MM.1S (cell line): Measurements from ENCODE around the gene GALNTL6.

Source experiments
- DNase-seq: peaks from one replicate; pipeline ENCODE4 v3.0.0-alpha.2; 2015
- H2AFZ ChIP-seq: fragments of 300-600 bp; sonication (generic); 2 replicates; pipeline ENCODE4 v1.6.0; 2016; ENCODE audit warnings: antibody characterized with exemption, low read length
- H3F3A ChIP-seq: fragments of 300-600 bp; sonication (generic); 2 replicates; pipeline ENCODE4 v1.6.1; 2016; ENCODE audit warnings: mild to moderate bottlenecking, antibody characterized with exemption, low read length, moderate library complexity, mixed read lengths; ENCODE audit not compliant: insufficient read depth
- H3K27ac ChIP-seq: fragments of 300-600 bp; sonication (generic); 2 replicates; pipeline ENCODE4 v1.5.1; 2016; ENCODE audit warnings: mild to moderate bottlenecking, low read length
- H3K27me3 ChIP-seq: fragments of 300-600 bp; sonication (generic); replicated peaks from 2 replicates; pipeline ENCODE4 v1.6.0; 2016; ENCODE audit warnings: low read length; ENCODE audit not compliant: insufficient read depth
- H3K36me3 ChIP-seq: fragments of 300-600 bp; sonication (generic); replicated peaks from 2 replicates; pipeline ENCODE4 v1.6.1; 2016; ENCODE audit warnings: mild to moderate bottlenecking, low read length, mixed read lengths; ENCODE audit not compliant: insufficient read depth
- H3K4me1 ChIP-seq: fragments of 300-600 bp; sonication (generic); 2 replicates; pipeline ENCODE4 v1.6.1; 2016; ENCODE audit warnings: low read length, mixed read lengths
- H3K4me2 ChIP-seq: fragments of 300-600 bp; sonication (generic); 2 replicates; pipeline ENCODE4 v1.6.0; 2016; ENCODE audit warnings: low read depth, low read length
- H3K4me3 ChIP-seq: fragments of 300-600 bp; sonication (generic); 2 replicates; pipeline ENCODE4 v1.5.1; 2016; ENCODE audit warnings: low read length, mixed read lengths
- H3K79me2 ChIP-seq: fragments of 300-600 bp; sonication (generic); 2 replicates; pipeline ENCODE4 v1.6.1; 2016; ENCODE audit warnings: mixed run types, low read length, mixed read lengths
- H3K9ac ChIP-seq: fragments of 300-600 bp; sonication (generic); 2 replicates; pipeline ENCODE4 v1.6.1; 2016; ENCODE audit warnings: low read length, mixed read lengths
- H3K9me2 ChIP-seq: fragments of 300-600 bp; sonication (generic); replicated peaks from 2 replicates; pipeline ENCODE4 v1.6.1; 2016; ENCODE audit warnings: mild to moderate bottlenecking, low read length, mixed read lengths; ENCODE audit not compliant: insufficient read depth
- H3K9me3 ChIP-seq: fragments of 300-600 bp; sonication (generic); replicated peaks from 2 replicates; pipeline ENCODE4 v1.6.1; 2016; ENCODE audit warnings: mild to moderate bottlenecking, low read length, mixed read lengths; ENCODE audit not compliant: insufficient read depth
- H4K20me1 ChIP-seq: fragments of 300-600 bp; sonication (generic); 2 replicates; pipeline ENCODE4 v1.6.1; 2016; ENCODE audit warnings: mild to moderate bottlenecking, low read length, moderate library complexity, mixed read lengths; ENCODE audit not compliant: insufficient read depth
- CTCF ChIP-seq: fragments of 300-600 bp; sonication (generic); IDR thresholded peaks from 2 replicates; pipeline ENCODE4 v1.5.1; 2016; ENCODE audit warnings: antibody characterized with exemption, low read length, mixed read lengths
- EZH2 ChIP-seq: fragments of 300-600 bp; sonication (generic); optimal IDR thresholded peaks from 2 replicates; pipeline ENCODE3; 2017; ENCODE audit warnings: low read depth, mild to moderate bottlenecking, antibody characterized with exemption, low read length, mixed read lengths
- EZH2phosphoT487 ChIP-seq: fragments of 300-600 bp; sonication (generic); IDR thresholded peaks from 2 replicates; pipeline ENCODE4 v1.6.1; 2018; ENCODE audit warnings: antibody characterized with exemption, low read length

GALNTL6 gene

DNA sequence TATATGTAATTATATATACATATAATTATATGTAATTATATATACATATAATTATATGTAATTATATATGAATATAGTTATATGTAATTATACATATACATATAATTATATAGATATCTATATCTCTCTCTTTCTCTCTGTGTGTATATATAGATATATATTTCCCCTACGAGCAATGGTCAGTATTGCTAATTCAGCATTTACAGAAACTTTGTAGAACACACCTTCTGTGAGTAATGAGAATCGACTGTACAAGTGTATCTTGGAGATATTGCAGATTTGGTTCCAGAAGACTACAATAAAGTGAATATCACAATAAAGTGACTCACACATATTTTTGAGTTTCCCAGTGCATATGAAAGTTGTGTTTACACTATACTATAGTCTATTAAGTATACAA lies 33.7 kb downstream of the GALNTL6 start:
- H4K20me1 ChIP-seq: no peaks in the 10 kb centered on the region
- H3K36me3 ChIP-seq: no peaks in the 10 kb centered on the region
- no peak for DNase-seq
- TF ChIP-seq CTCF: no peak
- no peak for TF ChIP-seq EZH2phosphoT487
- TF ChIP-seq EZH2: no peak
- H3F3A ChIP-seq: no peaks in the 10 kb centered on the region
- H3K79me2 ChIP-seq: no peaks in the 10 kb centered on the region
- H2AFZ ChIP-seq: no peak overlapping the region
- no peak overlapping the region for H3K4me2 ChIP-seq
- no peaks in the 10 kb centered on the region for H3K4me1 ChIP-seq
- H3K27me3 ChIP-seq: no peaks in the 10 kb centered on the region
- H3K9me3 ChIP-seq: no peaks in the 10 kb centered on the region
- no peak overlapping the region for H3K4me3 ChIP-seq
- no peak overlapping the region for H3K27ac ChIP-seq
- H3K9me2 ChIP-seq: no peaks in the 10 kb centered on the region
- H3K9ac ChIP-seq: no peak overlapping the region

- Histone ChIP-seq H3K4me2 (no peak overlapping the region), H3K27ac (no peak overlapping the region), H3K9me2 (no peaks in the 10 kb centered on the region), H3K36me3 (no peaks in the 10 kb centered on the region), H3K79me2 (no peaks in the 10 kb centered on the region), H3K4me3 (no peak overlapping the region), H3K9me3 (no peaks in the 10 kb centered on the region), H4K20me1 (no peaks in the 10 kb centered on the region), H3K9ac (no peak overlapping the region), H3F3A (no peaks in the 10 kb centered on the region), H3K27me3 (no peaks in the 10 kb centered on the region), H2AFZ (no peak overlapping the region), H3K4me1 (no peaks in the 10 kb centered on the region)
- TF ChIP-seq EZH2phosphoT487: no peak
- no peak for TF ChIP-seq CTCF
- no peak for TF ChIP-seq EZH2
- no peak for DNase-seq
These were observed 34.5 kb downstream of the GALNTL6 start for GRCh38 chr4:171847751-171848150.

GRCh38 chr4:171849686-171850222 lies 36.5 kb downstream of the GALNTL6 start:
- DNase-seq: no peak
- no peak overlapping the region for H2AFZ ChIP-seq
- no peak overlapping the region for H3K4me3 ChIP-seq
- H3F3A ChIP-seq: no peaks in the 10 kb centered on the region
- TF ChIP-seq EZH2 (no peak), EZH2phosphoT487 (no peak), CTCF (no peak)
- no peaks in the 10 kb centered on the region for H3K9me3 ChIP-seq
- no peaks in the 10 kb centered on the region for H3K79me2 ChIP-seq
- no peaks in the 10 kb centered on the region for H4K20me1 ChIP-seq
- H3K4me2 ChIP-seq: no peak overlapping the region
- no peaks in the 10 kb centered on the region for H3K9me2 ChIP-seq
- H3K36me3 ChIP-seq: no peaks in the 10 kb centered on the region
- H3K4me1 ChIP-seq: no peaks in the 10 kb centered on the region
- no peaks in the 10 kb centered on the region for H3K27me3 ChIP-seq
- H3K27ac ChIP-seq: no peak overlapping the region
- no peak overlapping the region for H3K9ac ChIP-seq
